ENCODE data around the gene POLE. TPM values are rescaled to one million over a fixed set of nuclear protein-coding genes. Genes with fewer than 3 reads are reported as not detected.

Gene POLE
- total and polyA plus RNA-seq, 8 donors: 7.2 to 45.7 (median 16.0) TPM

DNA sequence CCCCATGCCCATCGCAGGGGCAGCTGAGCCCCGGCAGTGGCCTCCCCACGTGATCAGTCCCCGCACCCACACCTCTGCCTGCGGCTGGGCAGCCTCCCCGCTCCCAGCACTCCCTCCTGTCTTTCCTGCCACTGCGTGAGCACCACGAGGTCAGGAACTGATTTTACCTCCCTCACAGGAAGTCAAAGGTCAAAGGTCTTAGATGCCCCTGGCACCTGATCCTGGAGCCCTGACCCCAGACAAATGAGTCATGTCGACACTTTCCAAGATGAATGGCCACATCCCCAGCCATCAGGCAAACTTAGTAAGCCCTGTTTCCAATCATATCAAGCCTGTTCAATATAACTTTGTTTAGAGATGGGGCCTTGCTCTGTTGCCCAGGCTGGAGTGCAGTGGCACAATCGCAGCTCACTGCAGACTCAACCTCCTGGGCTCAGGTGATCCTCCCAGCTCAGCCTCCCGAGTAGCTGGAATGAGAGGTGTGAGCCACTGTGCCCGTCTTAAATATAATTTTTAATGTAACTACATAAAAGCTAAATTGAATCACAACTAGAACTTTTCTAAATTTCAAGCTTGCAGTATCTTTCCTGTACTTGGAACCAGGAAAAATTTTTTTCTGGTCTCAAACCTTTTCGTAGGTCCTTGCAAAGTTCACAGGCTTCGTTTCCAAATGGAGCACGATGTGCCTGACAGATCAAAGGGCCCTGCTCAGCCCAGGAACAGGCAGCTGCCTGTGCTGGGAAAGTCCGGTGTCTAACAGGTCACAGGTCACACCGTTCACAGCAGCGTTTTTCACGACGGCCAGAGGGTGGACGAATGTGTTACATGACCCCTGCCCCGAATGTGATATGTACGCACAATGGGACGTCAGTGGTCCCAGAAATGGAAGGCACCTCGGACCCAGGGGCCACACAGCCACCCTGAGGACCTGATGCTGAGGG, 78.6 kb downstream of the POLE start:
- Histone ChIP-seq H3K9me3 (no peaks in the 10 kb centered on the region), H3K4me1 (no peaks in the 10 kb centered on the region), H3K27me3 (peaks cover 0 to 28% (median 1%) of the 10 kb centered on the region in 4 donors), H3K4me3 (no peak overlapping the region), H3K36me3 (no peaks in the 10 kb centered on the region), H3K27ac (no peak overlapping the region)
- ATAC-seq: no peak
- no peak for FAIRE-seq
- intact Hi-C loops (cut with DNase I): no loop called here
- WGBS, 2 donors: 32 to 46% methylated on average over 25 of the region's 25 CpGs
- DNase-seq: peak in 1 of 6 donors; percentile 39
- TF ChIP-seq, protein P1, sequence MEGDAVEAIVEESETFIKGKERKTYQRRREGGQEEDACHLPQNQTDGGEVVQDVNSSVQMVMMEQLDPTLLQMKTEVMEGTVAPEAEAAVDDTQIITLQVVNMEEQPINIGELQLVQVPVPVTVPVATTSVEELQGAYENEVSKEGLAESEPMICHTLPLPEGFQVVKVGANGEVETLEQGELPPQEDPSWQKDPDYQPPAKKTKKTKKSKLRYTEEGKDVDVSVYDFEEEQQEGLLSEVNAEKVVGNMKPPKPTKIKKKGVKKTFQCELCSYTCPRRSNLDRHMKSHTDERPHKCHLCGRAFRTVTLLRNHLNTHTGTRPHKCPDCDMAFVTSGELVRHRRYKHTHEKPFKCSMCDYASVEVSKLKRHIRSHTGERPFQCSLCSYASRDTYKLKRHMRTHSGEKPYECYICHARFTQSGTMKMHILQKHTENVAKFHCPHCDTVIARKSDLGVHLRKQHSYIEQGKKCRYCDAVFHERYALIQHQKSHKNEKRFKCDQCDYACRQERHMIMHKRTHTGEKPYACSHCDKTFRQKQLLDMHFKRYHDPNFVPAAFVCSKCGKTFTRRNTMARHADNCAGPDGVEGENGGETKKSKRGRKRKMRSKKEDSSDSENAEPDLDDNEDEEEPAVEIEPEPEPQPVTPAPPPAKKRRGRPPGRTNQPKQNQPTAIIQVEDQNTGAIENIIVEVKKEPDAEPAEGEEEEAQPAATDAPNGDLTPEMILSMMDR (IDR thresholded peaks at IDR 0.05): no peak

DNA sequence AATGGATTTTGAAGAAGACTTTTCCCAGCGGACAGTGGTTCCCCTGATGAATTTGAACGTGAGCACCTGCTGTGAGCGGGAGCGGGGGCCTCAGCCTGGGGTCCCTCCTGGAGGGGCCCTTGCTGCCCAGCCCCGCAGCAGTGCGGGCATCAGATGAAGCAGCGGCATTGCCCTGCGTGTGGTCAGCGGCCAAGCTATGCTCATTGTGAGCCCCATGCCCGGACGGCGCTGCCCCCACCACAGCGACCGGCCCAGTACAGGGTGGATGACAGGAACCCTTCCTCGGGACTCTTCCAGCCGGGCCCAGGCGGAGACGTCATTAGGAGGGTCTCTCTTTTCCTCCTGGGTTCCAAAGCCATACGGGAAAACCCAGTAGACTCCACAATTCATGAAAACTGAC, 80.2 kb downstream of the POLE start:
- Histone ChIP-seq H3K9me3 (no peaks in the 10 kb centered on the region), H3K36me3 (no peaks in the 10 kb centered on the region), H3K4me1 (no peaks in the 10 kb centered on the region), H3K27me3 (peaks cover 0 to 29% (median 3%) of the 10 kb centered on the region in 4 donors), H3K4me3 (no peak overlapping the region), H3K27ac (no peak overlapping the region)
- no peak for ATAC-seq
- TF ChIP-seq, protein P1 (IDR thresholded peaks at IDR 0.05): no peak
- DNase-seq: peak in 1 of 6 donors; percentile 24
- intact Hi-C loops (cut with DNase I): no loop called here
- FAIRE-seq: no peak
- 70 to 79% methylated on average over 19 of the region's 19 CpGs for WGBS, 2 donors

DNA sequence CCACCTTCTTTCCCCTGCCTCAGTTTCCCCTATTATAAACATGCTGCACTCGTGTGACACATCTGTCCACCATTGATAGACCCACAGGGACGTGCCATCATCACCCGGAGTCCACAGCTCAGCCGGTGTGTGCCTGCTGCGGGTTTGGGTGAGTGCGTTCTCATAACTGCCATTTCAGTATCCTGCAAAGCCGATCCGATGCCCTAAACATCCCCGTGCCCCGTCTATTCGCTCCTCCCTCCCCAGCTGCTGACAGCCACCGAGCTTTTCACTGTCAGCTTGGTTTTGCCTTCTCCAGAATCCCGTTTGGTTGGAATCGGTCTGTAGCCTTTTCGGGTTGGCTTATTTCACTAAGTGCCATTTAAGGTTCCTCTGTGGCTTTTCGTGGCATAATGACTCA, 80.7 kb downstream of the POLE start:
- no peak for ATAC-seq
- intact Hi-C loops (cut with DNase I): no loop called here
- Histone ChIP-seq H3K9me3 (no peaks in the 10 kb centered on the region), H3K27ac (no peak overlapping the region), H3K36me3 (no peaks in the 10 kb centered on the region), H3K4me1 (no peaks in the 10 kb centered on the region), H3K4me3 (no peak overlapping the region), H3K27me3 (peaks cover 0 to 29% (median 3%) of the 10 kb centered on the region in 4 donors)
- TF ChIP-seq, protein P1 (IDR thresholded peaks at IDR 0.05): no peak
- FAIRE-seq: no peak
- DNase-seq: peak in 1 of 6 donors; percentile 17
- WGBS, 2 donors: 50 to 57% methylated on average over 16 of the region's 16 CpGs

DNA sequence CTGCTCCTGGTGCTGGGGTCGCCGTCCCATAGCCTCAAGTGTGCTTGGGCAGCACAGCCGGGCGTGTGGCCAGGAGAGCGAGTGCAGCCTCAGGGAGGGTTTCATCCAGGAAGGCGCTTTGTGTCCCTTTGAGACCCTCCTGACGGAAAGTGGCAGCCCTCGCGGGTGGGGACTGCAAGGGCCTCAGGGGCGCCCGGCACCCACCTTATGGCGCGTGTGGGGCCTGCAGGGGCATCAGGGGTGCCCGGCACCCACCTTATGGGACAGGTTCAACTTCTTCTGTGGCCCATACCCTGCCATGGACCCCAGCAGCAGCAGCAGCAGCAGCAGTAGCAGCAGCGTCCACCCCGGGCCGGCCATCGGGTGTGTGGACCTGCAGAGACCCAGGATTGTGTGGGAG, 81.2 kb downstream of the POLE start:
- Histone ChIP-seq H3K27ac (no peak overlapping the region), H3K4me3 (no peak overlapping the region), H3K27me3 (peaks cover 0 to 29% (median 3%) of the 10 kb centered on the region in 4 donors), H3K9me3 (no peaks in the 10 kb centered on the region), H3K4me1 (peaks cover 0 to 1% (median 0%) of the 10 kb centered on the region in 3 donors), H3K36me3 (no peaks in the 10 kb centered on the region)
- intact Hi-C loops (cut with DNase I): no loop called here
- ATAC-seq (no peak), DNase-seq (peak in 1 of 6 donors; percentile 53), FAIRE-seq (no peak)
- TF ChIP-seq, protein P1 (IDR thresholded peaks at IDR 0.05): no peak
- WGBS, 2 donors: 61 to 69% methylated on average over 13 to 18 of the region's 18 CpGs
